Heart left ventricle (tissue), 16 donors: ENCODE results near the gene PEX6. TPM values are rescaled to one million over a fixed set of nuclear protein-coding genes. Genes with fewer than 3 reads are reported as not detected.

ENCODE experiments used
- ATAC-seq, 4 donors: fragments of 200-7000 bp; cut with Tn5 transposase; one replicate each; pipeline ENCODE4 v1.9.1; 2020 to 2022; ENCODE audit warnings: moderate library complexity in 4 of 4, mild to moderate bottlenecking in 3 of 4, moderate number of reproducible peaks in 1 of 4
- DNase-seq, 5 donors: peaks; one replicate each; pipeline ENCODE4 v3.0.0-alpha.2; 2020
- H3K27ac ChIP-seq, 12 donors: fragments of 200-600 bp; sonication (generic) in 4 of 12; one replicate each; pipeline versions ENCODE4 v1.5.0 to v1.8.0; 2016 to 2022; ENCODE audit warnings: mild to moderate bottlenecking in 2 of 12
- H3K27me3 ChIP-seq, 9 donors: fragments of 200-600 bp; sonication (generic) in 2 of 9; one replicate each; pipeline versions ENCODE4 v1.5.1 to v1.8.0; 2016 to 2022; ENCODE audit warnings: mild to moderate bottlenecking in 3 of 9
- H3K36me3 ChIP-seq, 9 donors: fragments of 200-600 bp; sonication (generic) in 2 of 9; one replicate each; pipeline versions ENCODE4 v1.5.0 to v1.8.0; 2018 to 2022; ENCODE audit warnings: mild to moderate bottlenecking in 2 of 9
- H3K4me1 ChIP-seq, 12 donors: fragments of 200-600 bp; sonication (generic) in 4 of 12; one replicate each; pipeline versions ENCODE4 v1.5.0 to v1.8.0; 2016 to 2022; ENCODE audit warnings: mild to moderate bottlenecking in 3 of 12
- H3K4me3 ChIP-seq, 12 donors: fragments of 200-600 bp; sonication (generic) in 4 of 12; one replicate each; pipeline versions ENCODE4 v1.5.0 to v1.8.0; 2017 to 2022; ENCODE audit warnings: mild to moderate bottlenecking in 9 of 12, moderate library complexity in 4 of 12
- H3K9me3 ChIP-seq, 12 donors: fragments of 200-600 bp; sonication (generic) in 4 of 12; one replicate each; pipeline versions ENCODE4 v1.5.0 to v1.8.0; 2016 to 2022; ENCODE audit warnings: mild to moderate bottlenecking in 1 of 12
- CTCF ChIP-seq, 12 donors: fragments of 200-600 bp; sonication (generic) in 4 of 12; IDR thresholded peaks; one replicate each; pipeline versions ENCODE4 v1.5.0 to v1.8.0; 2018 to 2022; ENCODE audit warnings: antibody characterized with exemption in 12 of 12, mild to moderate bottlenecking in 5 of 12
- POLR2A ChIP-seq, 2 donors: fragments of 450-650 bp; IDR thresholded peaks; one replicate each; pipeline ENCODE4 v1.6.1; 2017; ENCODE audit warnings: antibody characterized with exemption in 2 of 2, mild to moderate bottlenecking in 2 of 2, moderate library complexity in 2 of 2
- whole genome bisulfite sequencing, 4 donors: extraction: QIAGEN DNeasy Blood & Tissue Kit in 2 of 4; methylation state at CpG; one replicate each; pipeline versions ENCODE4 v1.1.5 to v1.1.7; 2013 to 2018; 5-methylcytosine and 5-hydroxymethylcytosine counted together
- intact Hi-C, 10 donors: fragments of 100-400 bp; cut with DNase I; formaldehyde crosslinking; loops; one replicate each; pipeline versions ENCODE4 v1.11.1 to v1.14.2; 2022
- polyA plus RNA-seq, 2 donors: library from polyadenylated mRNA; stranded (reverse); fragments of 200-250 nt; gene quantifications; one replicate each; pipeline ENCODE4 v1.2.3, GENCODE V29; 2013
- total RNA-seq, 9 donors: library from RNA; depleted of rRNA in 2 of 9; stranded (reverse); fragments of >200 nt in 2 of 9; fragmentation: NEBNext Ultra II Directional in 3 of 9; extraction: Animal tissue kit (Norgen Biotek cat#: 25700) in 3 of 9; gene quantifications; one replicate each; pipeline versions ENCODE4 v1.1.0 to v1.2.4, GENCODE V29; 2016 to 2023
- donor health status: ischemic (EF 13 %, LVEDD 7.1; RV severe dilation, severe dysfunction).
- donor health status: healthy with polysubstance abuse.
- donor health status: DM: no; HTN: yes; CAD: no.
- donor health status: DM: no; HTN: no; CAD: no.
- donor health status: ischemic (EF 25% LVEDD 6.9; RV normal size, moderate dysfunction).
- donor health status: ischemic (EF 25% LVEDD 5.7; RV mildly dilated, moderate dysfunction).
- donor health status: healthy.
- donor health status: DM: yes; HTN: yes; CAD: no.
- donor health status: ischemic (EF 35%, LVEDD 5.7; RV mildly dilated, moderate dysfunction).
- donor health status: nonischemic (EF 11% LVEDD 7.7; RV severe dilation, severe dysfunction).
- donor health status: DM: yes; HTN: yes; CAD: no.
- donor health status: PGD.
- donor health status: ischemic (EF 29% LVEDD 5.4; RV normal size, mild dysfunction).
- donor health status: nonischemic (EF 23%, LVEDD 6.1; RV moderate dilation, normal function).

The PEX6 gene
- total and polyA plus RNA-seq, 11 donors = 10.3 to 27.3 (median 17.8) TPM

- no peak overlapping the region for H3K27ac ChIP-seq
- intact Hi-C loops = no loop called here
- WGBS, 4 donors = 81 to 94% (median 85%) methylated on average over 4 of the region's 4 CpGs
- DNase-seq (no peak), ATAC-seq (no peak)
- no peaks in the 10 kb centered on the region for H3K9me3 ChIP-seq
- no peak overlapping the region for H3K4me3 ChIP-seq
- H3K4me1 ChIP-seq = peaks cover 0 to 11% (median 0%) of the 10 kb centered on the region in 12 donors
- TF ChIP-seq CTCF (IDR thresholded peaks at IDR 0.05) = no peak
- no peak for TF ChIP-seq POLR2A (IDR thresholded peaks at IDR 0.05)
- H3K27me3 ChIP-seq = no peaks in the 10 kb centered on the region
- peaks cover 0 to 73% (median 50%) of the 10 kb centered on the region in 9 donors for H3K36me3 ChIP-seq
These were observed 10.2 kb downstream of the PEX6 start for GRCh38 chr6:42968783-42969182.

GRCh38 chr6:42968126-42968701 is 10.8 kb downstream of the PEX6 start:
- no peak for DNase-seq
- Histone ChIP-seq H3K36me3 (peaks cover 0 to 73% (median 51%) of the 10 kb centered on the region in 9 donors), H3K4me3 (no peak overlapping the region), H3K4me1 (peaks cover 0 to 11% (median 0%) of the 10 kb centered on the region in 12 donors), H3K9me3 (no peaks in the 10 kb centered on the region), H3K27ac (no peak overlapping the region), H3K27me3 (no peaks in the 10 kb centered on the region)
- no peak for ATAC-seq
- WGBS, 4 donors = 95 to 98% (median 96%) methylated on average over 12 of the region's 12 CpGs
- intact Hi-C loops = no loop called here
- no peak for TF ChIP-seq POLR2A (IDR thresholded peaks at IDR 0.05)
- TF ChIP-seq CTCF (IDR thresholded peaks at IDR 0.05) = no peak

- TF ChIP-seq POLR2A (IDR thresholded peaks at IDR 0.05) (no peak), CTCF (IDR thresholded peaks at IDR 0.05) (no peak)
- H3K4me1 ChIP-seq = peaks cover 0 to 11% (median 0%) of the 10 kb centered on the region in 12 donors
- WGBS, 4 donors = 92 to 100% (median 94%) methylated on average over 5 to 11 of the region's 11 CpGs
- H3K27me3 ChIP-seq = no peaks in the 10 kb centered on the region
- no peak for DNase-seq
- no peak overlapping the region for H3K4me3 ChIP-seq
- peaks cover 0 to 78% (median 55%) of the 10 kb centered on the region in 9 donors for H3K36me3 ChIP-seq
- intact Hi-C loops = no loop called here
- ATAC-seq = no peak
- H3K9me3 ChIP-seq = no peaks in the 10 kb centered on the region
- H3K27ac ChIP-seq = no peak overlapping the region
These were observed 11.8 kb downstream of the PEX6 start for GRCh38 chr6:42967228-42967627.

- Histone ChIP-seq H3K27ac (no peak overlapping the region), H3K27me3 (no peaks in the 10 kb centered on the region), H3K36me3 (peaks cover 0 to 83% (median 55%) of the 10 kb centered on the region in 9 donors), H3K4me1 (peaks cover 0 to 9% (median 0%) of the 10 kb centered on the region in 12 donors), H3K9me3 (no peaks in the 10 kb centered on the region), H3K4me3 (no peak overlapping the region)
- no peak for ATAC-seq
- DNase-seq = no peak
- WGBS, 4 donors = 81 to 83% (median 81%) methylated on average over 7 of the region's 7 CpGs
- intact Hi-C loops = no loop called here
- TF ChIP-seq CTCF (IDR thresholded peaks at IDR 0.05) (no peak), POLR2A (IDR thresholded peaks at IDR 0.05) (no peak)
These were observed 12.4 kb downstream of the PEX6 start for GRCh38 chr6:42966571-42966970.
